Endothelial cell of umbilical vein (primary cell): ENCODE measurements around the gene MYPN. TPM values are rescaled to one million over a fixed set of nuclear protein-coding genes. Genes with fewer than 3 reads are reported as not detected.

Experiments used
- BruUV-seq: library from RNA; stranded (reverse); fragments of 400-500 nt; replicated peaks from 2 replicates; lab custom pipeline; 2021; lab: Mats Ljungman, UMichigan
- CTCF ChIA-PET: fragments of 300-600, 350-600 bp; sonication (Branson Sonifier 250); formaldehyde crosslinking; loops from one replicate; lab custom pipeline; 2021; ENCODE audit warnings: antibody characterized with exemption, inconsistent platforms; lab: Charles Lee
- POLR2A ChIA-PET: fragments of 300-600, 350-600 bp; sonication (Branson Sonifier 250); formaldehyde crosslinking; loops from one replicate; lab custom pipeline; 2021; ENCODE audit warnings: antibody characterized with exemption, inconsistent platforms; lab: Charles Lee
- DNase-seq: peaks from one replicate; pipeline ENCODE4 v3.0.0-alpha.2; 2011; ENCODE audit warnings: low read depth, low spot score
- FAIRE-seq: peaks from 2 replicates; lab custom pipeline; 2011; peaks lifted over from hg19 to GRCh38; lab: Jason Lieb, UNC
- H2AFZ ChIP-seq: 2 replicates; pipeline ENCODE4 v1.6.0; 2012; ENCODE audit warnings: low read depth, low read length, control low read depth, inconsistent platforms
- H3K27ac ChIP-seq: 2 replicates; pipeline ENCODE4 v1.5.1; 2011; ENCODE audit warnings: low read depth, mild to moderate bottlenecking, control low read depth, low read length, moderate library complexity; ENCODE audit not compliant: insufficient read depth
- H3K27me3 ChIP-seq, 2 experiments: 2 replicates each; pipeline versions ENCODE4 v1.6.0 to v1.6.1; 2011; ENCODE audit warnings: low read length in 2 of 2, mixed read lengths in 1 of 2; ENCODE audit not compliant: control insufficient read depth in 2 of 2, insufficient read depth in 2 of 2
- H3K36me3 ChIP-seq, 2 experiments: 2 replicates in 1 of 2; 3 replicates in 1 of 2; pipeline ENCODE4 v1.5.1; 2011; ENCODE audit warnings: low read length in 2 of 2, mild to moderate bottlenecking in 1 of 2, moderate library complexity in 1 of 2; ENCODE audit not compliant: control insufficient read depth in 2 of 2, insufficient read depth in 2 of 2; ENCODE audit errors: extremely low read depth in 1 of 2
- H3K4me1 ChIP-seq: 3 replicates; pipeline ENCODE4 v1.5.1; 2011; ENCODE audit warnings: mild to moderate bottlenecking, low read length; ENCODE audit not compliant: control insufficient read depth, insufficient read depth; ENCODE audit errors: extremely low read depth
- H3K4me2 ChIP-seq: 2 replicates; pipeline ENCODE4 v1.6.1; 2011; ENCODE audit warnings: low read length, control low read depth, mixed read lengths; ENCODE audit not compliant: insufficient read depth
- H3K4me3 ChIP-seq, 3 experiments: fragments of 200-600 bp in 1 of 3; sonication (generic), shearing (Covaris generic) in 1 of 3; replicated peaks in 1 of 3; 2 replicates each; pipeline ENCODE4 v1.5.1; 2011 to 2016; ENCODE audit warnings: control low read depth in 3 of 3, low read length in 3 of 3, mild to moderate bottlenecking in 2 of 3, inconsistent platforms in 1 of 3, low read depth in 1 of 3, moderate library complexity in 1 of 3; ENCODE audit not compliant: insufficient read depth in 1 of 3
- H3K79me2 ChIP-seq: 2 replicates; pipeline ENCODE4 v1.6.0; 2012; ENCODE audit warnings: low read length, inconsistent platforms; ENCODE audit not compliant: control insufficient read depth, insufficient read depth
- H3K9ac ChIP-seq: replicated peaks from 2 replicates; pipeline ENCODE3; 2011; ENCODE audit warnings: low read length, control low read depth; ENCODE audit not compliant: insufficient read depth; ENCODE audit errors: extremely low read depth
- H3K9me1 ChIP-seq: replicated peaks from 3 replicates; pipeline ENCODE4 v1.6.0; 2011; ENCODE audit warnings: mild to moderate bottlenecking, low read length; ENCODE audit not compliant: control insufficient read depth, insufficient read depth; ENCODE audit errors: extremely low read depth
- H3K9me3 ChIP-seq: replicated peaks from 2 replicates; pipeline ENCODE4 v1.5.1; 2012; ENCODE audit warnings: low read length, inconsistent platforms; ENCODE audit not compliant: control insufficient read depth, insufficient read depth
- H4K20me1 ChIP-seq: replicated peaks from 2 replicates; pipeline ENCODE3; 2011; ENCODE audit warnings: mild to moderate bottlenecking, low read length; ENCODE audit not compliant: control insufficient read depth, insufficient read depth; ENCODE audit errors: extremely low read depth
- EZH2 ChIP-seq: IDR thresholded peaks from 2 replicates; pipeline ENCODE4 v1.6.1; 2012; ENCODE audit warnings: borderline replicate concordance, low read depth, mild to moderate bottlenecking, moderate library complexity, low read length, inconsistent platforms; ENCODE audit not compliant: severe bottlenecking
- FOS ChIP-seq: IDR thresholded peaks from 2 replicates; pipeline ENCODE4 v1.6.1; 2011; ENCODE audit warnings: mild to moderate bottlenecking, low read length, moderate library complexity, borderline replicate concordance; ENCODE audit not compliant: insufficient read depth
- GATA2 ChIP-seq: IDR thresholded peaks from 2 replicates; pipeline ENCODE4 v1.7.0; 2011; ENCODE audit warnings: low read depth, mild to moderate bottlenecking, moderate library complexity, mixed read lengths, low read length; ENCODE audit not compliant: insufficient read length, insufficient read depth
- JUN ChIP-seq: IDR thresholded peaks from 2 replicates; pipeline ENCODE4 v1.6.1; 2011; ENCODE audit warnings: borderline replicate concordance, low read depth; ENCODE audit not compliant: insufficient read length, insufficient read depth
- MAX ChIP-seq: IDR thresholded peaks from 2 replicates; pipeline ENCODE4 v1.6.1; 2011; ENCODE audit not compliant: insufficient read depth, insufficient read length
- MYC ChIP-seq: IDR thresholded peaks from one replicate; pipeline ENCODE4 v1.6.1; 2011; ENCODE audit warnings: mild to moderate bottlenecking, low read depth, low read length
- POLR2A ChIP-seq: IDR thresholded peaks from 2 replicates; pipeline ENCODE4 v1.6.1; 2012; ENCODE audit warnings: low read depth, mild to moderate bottlenecking, control low read depth, low read length
- POLR2AphosphoS5 ChIP-seq: IDR thresholded peaks from 2 replicates; pipeline ENCODE4 v1.6.1; 2012; ENCODE audit warnings: low read depth, mild to moderate bottlenecking, control low read depth, low read length, moderate library complexity; ENCODE audit not compliant: insufficient read depth
- dilution Hi-C: fragments of 300-500 bp; cut with MboI; formaldehyde crosslinking; loops from one replicate; pipeline ENCODE4 v1.15.0; 2019; ENCODE audit warnings: low sequenced_read_pairs; ENCODE audit not compliant: extremely low pct_ligation_motif_present
- intact Hi-C: fragments of 100-400 bp; cut with micrococcal nuclease; formaldehyde crosslinking; loops from one replicate; pipeline ENCODE4 v1.10.0; 2022
- polyA plus RNA-seq, 4 experiments: library from polyadenylated mRNA; depleted of rRNA in 3 of 4; stranded (reverse) in 3 of 4; unstranded in 1 of 4; fragments of >200 nt; gene quantifications; 2 replicates each; pipeline versions ENCODE4 v1.2.1 to v1.2.3, GENCODE V29; 2011 to 2012; ENCODE audit warnings: missing spikeins in 1 of 4
- total RNA-seq: library from RNA; stranded (reverse); gene quantifications from 2 replicates; pipeline ENCODE4 v1.2.3, GENCODE V29; 2021
- TF ChIP-seq, protein P1 (sequence below), 2 donors: IDR thresholded peaks; 1 replicate in 1 of 2; 2 replicates in 1 of 2; pipeline ENCODE4 v1.5.1; 2011; ENCODE audit warnings: low read length in 2 of 2, mild to moderate bottlenecking in 2 of 2, moderate library complexity in 2 of 2, control low read depth in 1 of 2, inconsistent platforms in 1 of 2, low read depth in 1 of 2; ENCODE audit not compliant: insufficient read depth in 1 of 2; ENCODE audit errors: extremely low read depth in 1 of 2

MYPN gene
- total and polyA plus RNA-seq, 2 donors (not counting 3 experiments of a cell fraction or from before 2014, with no cell fraction given): 0.01 TPM; not detected in 1

GRCh38 chr10:68073631-68074030 lies 35.7 kb upstream of the MYPN start:
- ChIA-PET POLR2A (no interaction called here), CTCF (no interaction called here)
- Histone ChIP-seq H3K27me3 (no peaks in the 10 kb centered on the region), H3K79me2 (peaks cover 64% of the 10 kb centered on the region), H3K27ac (peak overlapping the region; percentile 95), H3K4me1 (peaks cover 32% of the 10 kb centered on the region), H2AFZ (no peak overlapping the region), H3K36me3 (no peaks in the 10 kb centered on the region), H3K4me3 (peak overlapping the region; percentile 95 to 99 (median 96)), H3K9me1 (no peaks in the 10 kb centered on the region), H3K9me3 (no peaks in the 10 kb centered on the region), H4K20me1 (peaks cover 3% of the 10 kb centered on the region), H3K4me2 (peak overlapping the region; percentile 99), H3K9ac (peak overlapping the region; percentile 94)
- no TSS peak for BruUV-seq
- FAIRE-seq (no peak), DNase-seq (no peak)
- dilution Hi-C loops (no loop called here), intact Hi-C loops (loop anchor here (1.0 to 10.0 kb wide), 4 partner anchors 79 to 257 kb away; partner anchors contain the start of gene SIRT1)
- TF ChIP-seq FOS: no peak
- TF ChIP-seq MAX: no peak
- TF ChIP-seq MYC: no peak
- no peak for TF ChIP-seq JUN
- TF ChIP-seq POLR2A: no peak
- TF ChIP-seq EZH2: no peak
- no peak for TF ChIP-seq POLR2AphosphoS5
- TF ChIP-seq, protein P1, sequence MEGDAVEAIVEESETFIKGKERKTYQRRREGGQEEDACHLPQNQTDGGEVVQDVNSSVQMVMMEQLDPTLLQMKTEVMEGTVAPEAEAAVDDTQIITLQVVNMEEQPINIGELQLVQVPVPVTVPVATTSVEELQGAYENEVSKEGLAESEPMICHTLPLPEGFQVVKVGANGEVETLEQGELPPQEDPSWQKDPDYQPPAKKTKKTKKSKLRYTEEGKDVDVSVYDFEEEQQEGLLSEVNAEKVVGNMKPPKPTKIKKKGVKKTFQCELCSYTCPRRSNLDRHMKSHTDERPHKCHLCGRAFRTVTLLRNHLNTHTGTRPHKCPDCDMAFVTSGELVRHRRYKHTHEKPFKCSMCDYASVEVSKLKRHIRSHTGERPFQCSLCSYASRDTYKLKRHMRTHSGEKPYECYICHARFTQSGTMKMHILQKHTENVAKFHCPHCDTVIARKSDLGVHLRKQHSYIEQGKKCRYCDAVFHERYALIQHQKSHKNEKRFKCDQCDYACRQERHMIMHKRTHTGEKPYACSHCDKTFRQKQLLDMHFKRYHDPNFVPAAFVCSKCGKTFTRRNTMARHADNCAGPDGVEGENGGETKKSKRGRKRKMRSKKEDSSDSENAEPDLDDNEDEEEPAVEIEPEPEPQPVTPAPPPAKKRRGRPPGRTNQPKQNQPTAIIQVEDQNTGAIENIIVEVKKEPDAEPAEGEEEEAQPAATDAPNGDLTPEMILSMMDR (IDR thresholded peaks at IDR 0.05; ENCODE audit: extremely low read depth in 1 of 2, insufficient read depth in 1 of 2, low read depth in 1 of 2, low read length in 2 of 2): no peak
- no peak for TF ChIP-seq GATA2
